ENCODE results near the gene SORCS2.

The SORCS2 gene

GRCh38 chr4:7742807-7743280 is 550.5 kb downstream of the SORCS2 start:
- no peak for DNase-seq

GRCh38 chr4:7744142-7744804 is 551.9 kb downstream of the SORCS2 start:
- no peak for DNase-seq

- DNase-seq, result no peak
These were observed 553.1 kb downstream of the SORCS2 start for GRCh38 chr4:7745301-7745885.

GRCh38 chr4:7746351-7747061 is 554.2 kb downstream of the SORCS2 start:
- DNase-seq, result no peak

GRCh38 chr4:7747062-7747385 is 554.7 kb downstream of the SORCS2 start:
- DNase-seq, result no peak

- no peak for DNase-seq
These were observed 555.2 kb downstream of the SORCS2 start for GRCh38 chr4:7747566-7747965.

- DNase-seq, result no peak
These were observed 558.2 kb downstream of the SORCS2 start for GRCh38 chr4:7750523-7750922.

- DNase-seq, result no peak
These were observed 558.6 kb downstream of the SORCS2 start for GRCh38 chr4:7750972-7751371.

- DNase-seq, result no peak
These were observed 560.3 kb downstream of the SORCS2 start for GRCh38 chr4:7752649-7753048.

GRCh38 chr4:7753271-7753670 is 560.9 kb downstream of the SORCS2 start:
- no peak for DNase-seq

GRCh38 chr4:7753931-7754465 is 561.7 kb downstream of the SORCS2 start:
- DNase-seq, result no peak

- no peak for DNase-seq
These were observed 562.4 kb downstream of the SORCS2 start for GRCh38 chr4:7754565-7755262.

GRCh38 chr4:7755561-7755960 is 563.2 kb downstream of the SORCS2 start:
- DNase-seq, result no peak

- DNase-seq, result no peak
These were observed 563.7 kb downstream of the SORCS2 start for GRCh38 chr4:7756071-7756470.

- DNase-seq, result no peak
These were observed 564.4 kb downstream of the SORCS2 start for GRCh38 chr4:7756561-7757355.

- DNase-seq, result no peak
These were observed 565.4 kb downstream of the SORCS2 start for GRCh38 chr4:7757501-7758471.

GRCh38 chr4:7758476-7758875 is 566.1 kb downstream of the SORCS2 start:
- DNase-seq, result no peak

GRCh38 chr4:7759216-7759615 is 566.9 kb downstream of the SORCS2 start:
- no peak for DNase-seq

GRCh38 chr4:7759635-7760034 is 567.3 kb downstream of the SORCS2 start:
- no peak for DNase-seq

- no peak for DNase-seq
These were observed 567.9 kb downstream of the SORCS2 start for GRCh38 chr4:7760228-7760627.

- DNase-seq, result no peak
These were observed 568.4 kb downstream of the SORCS2 start for GRCh38 chr4:7760706-7761105.
